HPDE6-E6E7 (cell line): ENCODE results near the gene EMSY.
"Not testable (repeated sequence)": the region's sequence is repeated elsewhere in the genome, so short reads cannot be mapped to it uniquely, and the experiment has no call there.

Source experiments
- DNase-seq: peaks from one replicate; pipeline ENCODE4 v3.0.0; 2011; ENCODE audit warnings: missing footprints; ENCODE audit errors: extremely low spot score

The EMSY gene

GRCh38 chr11:76595091-76595490, 150.3 kb downstream of the EMSY start:
- not testable (repeated sequence) for DNase-seq

GRCh38 chr11:76596652-76597051, 151.8 kb downstream of the EMSY start:
- DNase-seq = no peak

- no peak for DNase-seq
Measured at GRCh38 chr11:76597533-76598425, 153.0 kb downstream of the EMSY start.

- DNase-seq = no peak
Measured at GRCh38 chr11:76598426-76598839, 153.6 kb downstream of the EMSY start.

GRCh38 chr11:76599041-76600013, 154.5 kb downstream of the EMSY start:
- no peak for DNase-seq

- no peak for DNase-seq
Measured at GRCh38 chr11:76600124-76600655, 155.4 kb downstream of the EMSY start.

GRCh38 chr11:76601272-76601671, 156.5 kb downstream of the EMSY start:
- no peak for DNase-seq

- no peak for DNase-seq
Measured at GRCh38 chr11:76601724-76602123, 156.9 kb downstream of the EMSY start.

- DNase-seq = no peak
Measured at GRCh38 chr11:76602431-76602861, 157.6 kb downstream of the EMSY start.
